IPS-15b (cell line): Measurements from ENCODE around the gene MARVELD1.

Experiments
- H3K27me3 ChIP-seq: one replicate; pipeline ENCODE4 v1.6.1; 2013; ENCODE audit warnings: low read length; ENCODE audit not compliant: control insufficient read depth, insufficient read depth
- H3K36me3 ChIP-seq: one replicate; pipeline ENCODE4 v1.6.1; 2013; ENCODE audit warnings: low read length; ENCODE audit not compliant: control insufficient read depth, insufficient read depth
- H3K4me1 ChIP-seq: one replicate; pipeline ENCODE4 v1.6.1; 2013; ENCODE audit warnings: mild to moderate bottlenecking, low read length; ENCODE audit not compliant: control insufficient read depth, insufficient read depth
- H3K4me3 ChIP-seq: one replicate; pipeline ENCODE4 v1.5.1; 2013; ENCODE audit warnings: low read depth, low read length
- H3K9ac ChIP-seq: one replicate; pipeline ENCODE4 v1.6.1; 2013; ENCODE audit warnings: low read depth, mild to moderate bottlenecking, low read length
- H3K9me3 ChIP-seq: one replicate; pipeline ENCODE4 v1.6.1; 2013; ENCODE audit warnings: mild to moderate bottlenecking, low read length; ENCODE audit not compliant: control insufficient read depth, insufficient read depth

The MARVELD1 gene

DNA sequence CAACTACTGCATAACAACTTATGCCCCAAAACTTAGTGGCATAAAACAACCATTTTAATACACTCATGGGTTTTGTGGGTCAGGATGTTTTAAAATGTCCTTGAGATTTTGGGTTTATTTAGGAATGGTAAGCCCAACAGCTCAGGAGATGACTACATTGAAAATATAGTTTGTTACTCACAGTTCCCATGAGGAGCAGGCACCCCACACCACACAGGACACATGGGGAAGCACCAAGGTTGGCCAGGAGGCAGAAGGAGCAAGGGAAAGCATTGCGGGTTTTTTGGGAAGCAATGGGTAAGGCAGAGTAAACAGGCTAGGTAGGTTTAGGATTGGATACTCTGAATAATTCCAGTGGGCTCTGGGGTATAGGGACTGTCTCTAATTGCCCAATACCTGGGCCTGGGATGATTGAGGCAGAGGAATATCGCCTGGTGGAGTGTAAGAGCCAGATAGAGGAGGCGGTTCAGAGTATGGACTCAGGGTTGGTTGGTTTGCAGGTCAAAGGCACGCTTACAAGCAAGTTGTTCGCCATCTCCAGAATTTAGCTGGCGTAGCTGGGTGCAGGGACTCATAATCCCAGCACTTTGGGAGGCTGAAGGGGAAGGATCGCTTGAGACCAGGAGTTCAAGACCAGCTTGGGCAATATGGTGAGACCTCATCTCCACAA, 10.0 kb upstream of the MARVELD1 start:
- no peaks in the 10 kb centered on the region for H3K9me3 ChIP-seq
- H3K36me3 ChIP-seq: no peaks in the 10 kb centered on the region
- no peaks in the 10 kb centered on the region for H3K4me1 ChIP-seq
- H3K4me3 ChIP-seq: no peak overlapping the region
- no peak overlapping the region for H3K9ac ChIP-seq
- H3K27me3 ChIP-seq: no peaks in the 10 kb centered on the region

DNA sequence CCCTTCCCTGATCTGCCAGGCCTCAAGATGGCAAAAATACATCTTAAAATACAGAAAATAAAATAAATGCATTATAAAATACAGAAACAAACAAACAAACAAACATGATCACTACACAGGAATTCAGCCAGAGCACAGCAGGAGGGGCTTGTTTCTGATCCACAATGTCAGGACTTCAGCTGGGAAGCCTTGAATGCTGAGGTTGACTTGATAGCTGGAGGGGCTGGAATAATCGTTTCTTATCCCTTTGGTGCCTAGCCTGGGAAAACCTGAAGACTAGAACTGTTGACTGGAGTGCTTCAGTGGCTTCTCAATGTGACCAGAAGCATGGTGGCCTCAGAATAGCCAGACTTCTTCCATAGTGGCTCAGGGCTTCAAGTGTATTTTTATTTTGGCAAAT, 9.2 kb upstream of the MARVELD1 start:
- Histone ChIP-seq H3K9ac (no peak overlapping the region), H3K4me1 (peaks cover 4% of the 10 kb centered on the region)

DNA sequence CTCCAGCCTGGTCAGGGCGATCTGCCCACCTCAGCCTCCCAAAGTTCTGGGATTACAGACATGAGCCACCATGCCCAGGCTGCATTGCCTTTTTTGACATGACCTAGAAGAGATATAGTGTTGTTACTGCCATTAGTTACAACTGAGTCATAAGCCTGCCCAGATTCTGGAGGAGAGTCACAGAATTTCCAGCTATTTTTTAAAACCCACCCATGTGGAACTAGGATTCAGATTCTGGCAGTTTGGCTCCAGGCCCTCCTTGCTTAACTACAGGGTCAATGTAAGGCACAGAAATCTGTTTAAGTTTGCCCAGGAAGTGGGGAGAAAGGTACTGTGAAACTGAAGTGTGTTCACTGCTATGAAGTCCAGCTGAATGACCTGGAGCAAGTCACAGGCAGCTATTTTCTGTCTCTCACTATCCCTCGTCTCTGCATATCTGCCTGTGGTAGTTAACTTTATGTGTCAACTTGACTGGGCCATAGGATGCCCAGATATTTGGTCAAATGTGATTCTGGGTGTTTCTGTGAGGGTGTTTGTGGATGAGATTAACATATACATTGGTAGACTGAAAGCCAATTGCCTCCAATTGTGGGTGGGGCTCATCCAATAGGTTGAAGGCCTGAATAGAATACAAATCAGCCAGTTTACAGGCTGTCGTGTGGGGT, 8.4 kb upstream of the MARVELD1 start:
- Histone ChIP-seq H3K9me3 (no peaks in the 10 kb centered on the region), H3K9ac (no peak overlapping the region), H3K4me3 (no peak overlapping the region), H3K27me3 (no peaks in the 10 kb centered on the region), H3K4me1 (peaks cover 4% of the 10 kb centered on the region), H3K36me3 (no peaks in the 10 kb centered on the region)

More for the DNA sequence above, 9.2 kb upstream of the MARVELD1 start:
- no peaks in the 10 kb centered on the region for H3K27me3 ChIP-seq
- no peak overlapping the region for H3K4me3 ChIP-seq
- H3K9me3 ChIP-seq: no peaks in the 10 kb centered on the region
- no peaks in the 10 kb centered on the region for H3K36me3 ChIP-seq

DNA sequence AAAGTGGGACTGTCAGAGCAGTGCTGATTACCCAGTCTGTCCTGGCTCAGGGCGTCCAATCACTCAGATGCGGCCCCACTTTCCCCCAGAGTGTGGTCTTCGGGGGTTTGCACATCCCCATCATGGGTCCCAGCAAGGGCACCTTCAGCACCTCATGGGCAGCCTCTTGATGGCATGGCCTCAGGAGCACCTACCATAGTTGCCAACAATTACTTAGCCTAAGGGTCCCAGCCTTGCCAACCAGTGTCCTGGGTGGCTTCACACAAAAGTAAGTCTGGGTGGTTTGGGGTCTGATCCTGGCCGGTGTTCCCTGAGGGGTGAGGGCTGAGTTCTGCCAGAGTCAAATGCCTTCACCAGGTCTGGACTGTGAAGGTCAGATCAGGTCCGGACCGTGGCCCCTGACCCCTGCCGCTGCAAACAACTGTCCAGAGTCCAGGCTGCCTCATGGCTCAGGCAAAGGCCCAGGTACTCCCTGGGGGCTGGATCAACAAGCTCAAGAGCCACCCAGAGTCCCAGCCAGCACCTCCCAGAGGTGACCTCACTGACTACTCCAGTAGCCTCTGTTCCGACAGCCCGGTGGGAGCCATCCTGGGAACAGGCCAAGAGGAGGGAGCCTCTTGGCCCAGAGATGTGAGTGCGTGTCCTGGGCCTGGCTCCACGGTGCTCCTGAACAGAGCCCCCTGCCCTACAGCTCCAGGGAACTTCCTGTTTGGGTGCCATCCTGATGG, 6.2 kb upstream of the MARVELD1 start:
- no peak overlapping the region for H3K4me3 ChIP-seq
- peaks cover 4% of the 10 kb centered on the region for H3K4me1 ChIP-seq
- H3K9me3 ChIP-seq: no peaks in the 10 kb centered on the region
- no peaks in the 10 kb centered on the region for H3K36me3 ChIP-seq
- no peak overlapping the region for H3K9ac ChIP-seq
- no peaks in the 10 kb centered on the region for H3K27me3 ChIP-seq

DNA sequence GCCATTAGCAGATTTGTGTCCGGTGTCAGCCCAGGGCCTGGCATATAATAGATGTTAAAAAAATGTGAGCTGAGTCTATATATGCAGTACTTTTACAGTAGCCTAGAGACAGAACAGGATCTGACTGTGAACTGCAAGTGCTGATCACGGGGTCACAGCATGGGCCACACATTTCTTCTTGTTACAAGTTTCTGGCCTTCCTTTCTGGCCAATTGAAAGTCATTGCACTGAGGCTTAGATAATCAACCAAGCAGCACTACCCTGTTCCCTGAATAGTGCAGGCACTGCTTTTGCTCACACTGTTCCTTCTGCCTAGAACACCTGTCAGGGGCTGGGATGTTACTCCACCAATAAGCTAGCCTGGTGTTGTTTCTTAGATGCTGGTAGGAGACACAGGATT, 5.4 kb upstream of the MARVELD1 start:
- H3K4me3 ChIP-seq: no peak overlapping the region
- peaks cover 8% of the 10 kb centered on the region for H3K4me1 ChIP-seq
- H3K9ac ChIP-seq: no peak overlapping the region
- H3K36me3 ChIP-seq: no peaks in the 10 kb centered on the region
- no peaks in the 10 kb centered on the region for H3K9me3 ChIP-seq
- H3K27me3 ChIP-seq: no peaks in the 10 kb centered on the region

DNA sequence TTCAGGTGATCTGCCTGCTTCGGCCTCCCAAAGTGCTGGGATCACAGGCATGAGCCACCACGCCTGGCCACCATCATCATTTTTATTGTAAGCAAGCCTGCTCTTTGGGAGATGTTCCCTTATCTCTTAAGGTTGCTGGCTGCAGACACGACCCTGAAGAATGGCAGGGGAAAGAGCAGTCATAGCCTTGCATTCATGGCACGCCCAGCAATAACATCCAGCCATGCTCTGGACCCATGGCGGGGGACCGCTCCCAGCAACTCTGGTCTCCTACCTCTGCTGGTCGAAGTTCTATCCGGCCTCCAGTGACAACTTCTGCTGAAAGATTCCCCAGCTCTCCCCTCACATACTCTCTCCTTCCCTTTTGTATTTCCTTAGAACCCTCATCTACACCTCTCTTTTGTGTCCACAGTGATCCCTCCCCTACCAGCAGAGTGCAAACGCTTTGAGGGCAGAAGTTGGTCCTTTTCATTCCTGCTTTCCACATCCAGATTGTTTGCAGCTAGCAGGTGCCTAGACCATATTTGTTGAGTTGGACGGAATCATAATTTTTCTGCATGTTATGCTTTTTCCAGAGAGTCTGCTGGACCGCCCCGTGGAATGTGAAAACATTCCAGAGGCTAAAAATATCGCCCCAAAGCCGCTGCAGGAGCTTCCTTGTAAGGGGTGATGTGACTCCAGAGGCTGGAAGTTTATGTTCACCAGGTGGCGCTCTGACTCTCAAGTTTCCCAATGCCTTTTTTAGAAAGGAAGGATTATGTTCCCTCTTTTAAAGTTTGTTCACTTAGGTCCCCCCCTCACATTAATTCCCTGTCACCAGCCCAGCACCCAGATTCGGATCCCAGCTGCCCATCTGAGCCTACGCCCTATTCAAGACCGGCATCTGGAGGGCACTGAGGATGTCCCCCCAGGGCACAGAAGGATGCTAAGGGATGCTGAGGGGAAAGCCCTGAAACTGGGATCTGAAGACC, 4.3 kb upstream of the MARVELD1 start:
- Histone ChIP-seq H3K9ac (no peak overlapping the region), H3K4me1 (peaks cover 8% of the 10 kb centered on the region), H3K27me3 (no peaks in the 10 kb centered on the region), H3K4me3 (no peak overlapping the region), H3K36me3 (no peaks in the 10 kb centered on the region), H3K9me3 (no peaks in the 10 kb centered on the region)

DNA sequence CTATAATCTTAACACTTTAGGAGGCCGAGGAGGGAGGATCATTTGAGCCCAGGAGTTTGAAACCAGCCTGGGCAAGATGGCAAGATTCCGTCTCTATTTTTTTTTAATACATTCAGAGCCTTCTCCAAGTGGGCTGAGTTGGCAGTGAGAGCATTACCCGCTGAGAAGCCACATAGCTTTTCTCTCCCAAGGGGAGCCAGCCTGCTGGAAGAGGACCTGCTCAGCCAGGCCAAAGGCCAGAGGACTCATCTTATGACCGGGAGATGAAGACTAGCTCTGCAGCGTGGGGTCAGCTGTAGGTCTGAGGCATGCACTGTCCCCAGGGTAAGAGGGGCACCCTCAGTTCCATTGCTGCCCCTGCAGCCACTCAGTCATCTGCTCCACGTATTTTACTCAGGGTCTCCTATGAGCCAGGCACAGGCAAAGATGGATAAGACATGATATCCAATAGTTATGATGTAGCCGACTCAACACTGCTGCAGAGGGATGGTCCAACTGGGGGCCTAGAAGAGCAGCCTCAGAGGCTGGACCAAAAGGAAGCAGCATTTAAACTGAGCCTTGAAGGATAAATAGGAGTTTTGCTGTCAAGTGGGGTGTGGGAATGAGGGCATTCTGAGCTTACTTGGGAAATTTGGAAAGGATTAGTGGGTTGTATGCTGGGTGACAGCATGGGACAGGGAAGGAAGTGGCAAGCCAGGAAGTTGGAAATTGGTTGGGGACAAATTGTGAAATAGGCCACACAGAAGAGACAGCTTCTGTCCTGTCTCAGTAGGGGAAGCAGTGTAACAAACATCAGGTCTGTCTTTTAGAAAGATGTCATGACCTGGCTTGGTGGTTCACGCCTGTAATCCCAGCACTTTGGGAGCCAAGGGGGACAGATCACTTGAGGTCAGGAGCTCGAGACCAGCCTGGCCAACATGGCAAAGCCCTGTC, 1.6 kb upstream of the MARVELD1 start:
- no peaks in the 10 kb centered on the region for H3K36me3 ChIP-seq
- peaks cover 17% of the 10 kb centered on the region for H3K4me1 ChIP-seq
- H3K9me3 ChIP-seq: no peaks in the 10 kb centered on the region
- no peaks in the 10 kb centered on the region for H3K27me3 ChIP-seq
- H3K9ac ChIP-seq: no peak overlapping the region
- no peak overlapping the region for H3K4me3 ChIP-seq

DNA sequence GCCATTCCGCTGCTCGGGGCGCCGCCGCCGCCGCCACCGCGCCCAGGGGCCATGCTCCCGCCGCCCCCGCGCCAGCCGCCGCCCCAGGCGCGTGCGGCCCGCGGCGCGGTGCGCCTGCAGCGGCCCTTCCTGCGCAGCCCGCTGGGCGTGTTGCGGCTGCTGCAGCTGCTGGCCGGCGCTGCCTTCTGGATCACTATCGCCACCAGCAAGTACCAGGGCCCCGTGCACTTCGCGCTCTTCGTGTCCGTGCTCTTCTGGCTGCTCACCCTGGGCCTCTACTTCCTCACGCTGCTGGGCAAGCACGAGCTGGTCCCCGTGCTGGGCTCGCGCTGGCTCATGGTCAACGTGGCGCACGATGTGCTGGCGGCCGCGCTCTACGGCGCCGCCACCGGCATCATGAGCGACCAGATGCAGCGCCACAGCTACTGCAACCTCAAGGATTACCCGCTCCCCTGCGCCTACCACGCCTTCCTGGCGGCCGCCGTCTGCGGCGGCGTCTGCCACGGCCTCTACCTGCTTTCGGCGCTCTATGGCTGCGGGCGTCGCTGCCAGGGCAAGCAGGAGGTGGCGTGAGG, 383 bp downstream of the MARVELD1 start:
- peaks cover 7% of the 10 kb centered on the region for H3K36me3 ChIP-seq
- no peaks in the 10 kb centered on the region for H3K9me3 ChIP-seq
- H3K4me1 ChIP-seq: peaks cover 17% of the 10 kb centered on the region
- H3K27me3 ChIP-seq: no peaks in the 10 kb centered on the region
- peak overlapping the region; percentile 82 for H3K4me3 ChIP-seq
- peak overlapping the region; percentile 88 for H3K9ac ChIP-seq

DNA sequence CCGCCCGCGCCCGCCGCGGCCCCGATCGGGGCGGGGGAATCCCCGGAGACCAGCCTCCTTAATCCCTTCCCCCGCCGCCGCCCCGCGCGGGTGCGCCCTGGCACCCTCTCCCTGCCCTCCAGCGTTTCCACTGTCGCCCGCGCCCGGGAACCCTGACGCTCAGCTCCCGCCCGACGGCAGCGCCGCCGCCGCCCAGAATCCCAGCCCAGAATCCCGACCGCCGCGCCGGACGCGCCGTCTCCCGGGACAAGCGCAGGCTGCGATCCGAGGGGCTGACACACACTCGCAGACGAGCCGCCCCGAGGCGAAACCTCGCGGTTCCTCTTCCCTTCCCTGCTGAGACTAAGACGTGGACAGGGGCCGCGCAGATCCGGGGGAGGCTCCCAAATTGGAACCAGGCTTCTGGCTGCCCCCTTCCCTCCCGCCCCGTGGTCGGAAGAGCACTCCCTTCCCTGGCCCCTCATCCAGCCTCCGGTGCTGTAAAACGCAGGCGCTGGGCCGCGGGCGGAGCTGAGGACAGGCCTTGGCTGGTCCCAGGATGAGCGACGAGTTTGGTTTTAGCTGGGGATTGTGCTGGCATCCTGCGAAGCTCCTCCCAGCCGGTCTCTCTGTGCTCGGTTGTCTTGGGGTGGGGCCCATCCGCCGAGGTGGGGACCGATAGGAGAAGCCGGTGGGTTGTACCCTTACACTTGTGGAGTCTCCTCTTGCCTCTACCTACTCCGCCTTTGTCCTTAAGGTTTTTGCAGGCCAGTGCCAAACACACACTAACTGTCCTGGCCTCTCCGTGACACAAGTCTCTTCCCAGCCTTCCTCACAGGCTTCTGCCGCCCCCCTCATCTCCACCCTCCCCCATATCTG, 1.1 kb downstream of the MARVELD1 start:
- H3K36me3 ChIP-seq: peaks cover 7% of the 10 kb centered on the region
- no peaks in the 10 kb centered on the region for H3K9me3 ChIP-seq
- peak overlapping the region; percentile 88 for H3K9ac ChIP-seq
- peak overlapping the region; percentile 82 for H3K4me3 ChIP-seq
- H3K27me3 ChIP-seq: no peaks in the 10 kb centered on the region
- H3K4me1 ChIP-seq: peaks cover 15% of the 10 kb centered on the region
